ENCODE results near the gene NCS1.
A peak's percentile ranks its signal among the peaks of the same experiment; 100 is the strongest.

The NCS1 gene

GRCh38 chr9:130175355-130175754 is 3.2 kb downstream of the NCS1 start:
- FAIRE-seq (no peak), DNase-seq (ENCODE audit: low spot score) (no peak)

DNA sequence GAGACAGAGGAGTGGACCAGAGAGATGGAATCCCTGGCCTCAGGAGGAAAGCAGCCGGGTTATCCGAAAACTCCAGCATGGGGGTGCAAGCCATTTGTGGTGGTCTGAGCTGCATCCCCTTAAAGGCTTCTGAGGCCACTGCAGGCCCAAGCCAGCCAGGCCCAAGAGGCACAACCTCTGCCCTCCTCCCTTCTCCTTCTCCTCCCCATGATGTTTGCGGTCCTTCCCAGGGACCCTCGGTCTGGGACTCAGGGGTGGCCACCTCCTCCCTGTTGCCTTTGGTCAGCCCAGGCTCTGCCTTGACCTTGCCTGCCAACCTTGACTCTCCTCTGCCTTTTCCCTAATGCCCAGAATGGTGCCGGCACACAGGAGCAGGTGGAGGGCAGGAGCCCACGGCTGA is 4.6 kb downstream of the NCS1 start:
- FAIRE-seq = no peak
- DNase-seq (ENCODE audit: low spot score) = no peak

DNA sequence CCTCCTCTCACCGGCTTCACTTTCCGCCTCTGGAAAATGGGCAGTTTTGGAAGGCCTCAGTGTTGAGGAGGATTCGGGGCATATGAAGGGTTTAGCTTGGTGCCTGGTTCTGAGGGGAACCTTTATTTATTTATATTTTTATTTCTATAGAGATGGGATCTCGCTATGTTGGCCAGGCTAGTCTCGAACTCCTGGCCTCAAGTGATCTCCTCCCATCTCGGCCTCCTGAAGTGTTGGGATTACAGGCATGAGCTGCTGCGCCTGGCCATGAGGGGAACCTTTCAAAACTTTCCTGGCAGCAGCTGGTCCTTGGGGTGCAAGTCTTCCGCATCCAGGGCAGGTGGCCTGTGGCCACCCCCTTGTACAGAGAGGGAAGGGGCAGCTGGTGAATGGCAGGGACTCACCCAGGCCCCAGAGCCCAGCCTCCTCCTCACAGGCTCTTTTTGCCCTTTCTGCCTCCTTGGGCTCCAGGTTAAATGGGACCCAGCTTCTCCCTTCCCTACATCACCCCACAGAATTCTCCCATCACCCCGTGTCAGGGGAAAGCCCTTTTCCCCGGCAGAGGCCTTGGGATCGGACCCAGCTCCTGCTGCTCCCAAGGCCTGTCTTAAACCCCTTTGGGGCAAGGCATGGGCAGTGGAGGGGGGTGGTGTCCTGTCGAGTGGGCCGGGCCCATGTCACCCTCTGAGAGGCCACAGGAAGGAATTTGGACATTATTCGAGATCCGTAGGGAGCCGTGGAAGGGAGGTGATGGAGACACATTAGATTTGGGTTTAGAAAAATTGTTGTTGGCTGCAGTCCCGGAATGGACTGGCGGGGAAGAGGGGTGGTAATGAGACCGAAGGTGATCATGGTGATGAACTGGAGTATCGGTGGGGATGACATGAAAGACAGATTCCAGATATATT is 5.9 kb downstream of the NCS1 start:
- DNase-seq (ENCODE audit: low spot score) (no peak), FAIRE-seq (no peak)

DNA sequence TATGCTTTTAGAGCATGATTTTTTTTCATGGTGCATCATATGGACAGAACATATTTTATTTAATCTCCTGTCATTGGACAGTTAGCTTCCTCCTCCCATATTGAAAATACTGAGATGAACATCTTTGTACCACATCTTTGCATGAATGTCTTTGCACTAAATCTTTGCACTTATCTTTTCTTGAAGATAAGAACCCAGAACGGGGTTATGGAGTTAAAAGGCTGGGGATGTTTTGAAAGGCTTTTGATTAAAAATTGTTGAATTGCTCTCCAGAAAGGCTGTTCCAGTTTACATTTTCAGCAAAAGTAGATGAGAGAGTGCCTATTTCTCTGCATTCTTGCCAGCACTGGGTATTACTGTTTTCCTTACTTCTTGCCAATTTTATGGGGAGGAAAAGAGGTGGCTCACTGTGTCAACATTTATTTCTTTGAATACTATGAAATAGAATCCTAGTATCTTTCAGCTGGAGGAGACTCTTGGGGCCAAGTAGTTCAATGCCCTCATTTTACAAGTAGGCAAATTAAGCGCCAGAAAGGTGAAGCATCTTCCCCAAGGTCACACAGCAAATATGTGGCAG is 7.2 kb downstream of the NCS1 start:
- no peak for DNase-seq (ENCODE audit: low spot score)
- FAIRE-seq = no peak

GRCh38 chr9:130180516-130180915 is 8.3 kb downstream of the NCS1 start:
- FAIRE-seq (no peak), DNase-seq (ENCODE audit: low spot score) (no peak)

- no peak for DNase-seq (ENCODE audit: low spot score)
- no peak for FAIRE-seq
These were observed 9.6 kb downstream of the NCS1 start for GRCh38 chr9:130181678-130182380.

DNA sequence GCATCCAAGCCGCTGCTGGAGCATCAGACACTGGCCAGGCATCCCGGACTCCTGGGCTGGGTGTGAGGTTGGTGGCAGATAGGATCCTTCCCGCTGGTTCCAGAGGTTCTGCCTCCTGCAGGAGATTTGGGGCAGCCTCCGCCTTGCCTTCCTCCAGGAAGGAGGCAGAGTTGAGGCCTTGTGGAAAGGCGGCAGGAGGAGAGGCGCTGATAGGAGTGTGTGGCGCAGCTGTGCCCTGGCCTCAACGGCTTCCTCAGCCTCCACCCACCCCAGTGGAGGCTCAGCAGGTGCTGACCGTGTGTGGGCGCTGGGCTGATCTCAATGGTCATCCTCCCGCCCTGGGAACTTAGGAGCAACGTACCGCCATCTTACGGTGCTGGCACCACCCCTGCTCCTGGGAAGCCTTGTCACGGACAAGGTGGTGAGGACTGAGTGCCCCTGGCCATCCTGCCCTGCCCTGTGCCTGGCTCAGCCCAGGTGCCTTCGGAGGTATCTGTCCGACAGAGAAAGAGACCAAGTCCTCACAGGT is 10.2 kb downstream of the NCS1 start:
- no peak for DNase-seq (ENCODE audit: low spot score)
- FAIRE-seq = no peak

- DNase-seq (ENCODE audit: low spot score) (peak; percentile 80), FAIRE-seq (no peak)
These were observed 11.0 kb downstream of the NCS1 start for GRCh38 chr9:130183133-130183762.

- DNase-seq (ENCODE audit: low spot score) (no peak), FAIRE-seq (no peak)
These were observed 12.8 kb downstream of the NCS1 start for GRCh38 chr9:130185017-130185416.

DNA sequence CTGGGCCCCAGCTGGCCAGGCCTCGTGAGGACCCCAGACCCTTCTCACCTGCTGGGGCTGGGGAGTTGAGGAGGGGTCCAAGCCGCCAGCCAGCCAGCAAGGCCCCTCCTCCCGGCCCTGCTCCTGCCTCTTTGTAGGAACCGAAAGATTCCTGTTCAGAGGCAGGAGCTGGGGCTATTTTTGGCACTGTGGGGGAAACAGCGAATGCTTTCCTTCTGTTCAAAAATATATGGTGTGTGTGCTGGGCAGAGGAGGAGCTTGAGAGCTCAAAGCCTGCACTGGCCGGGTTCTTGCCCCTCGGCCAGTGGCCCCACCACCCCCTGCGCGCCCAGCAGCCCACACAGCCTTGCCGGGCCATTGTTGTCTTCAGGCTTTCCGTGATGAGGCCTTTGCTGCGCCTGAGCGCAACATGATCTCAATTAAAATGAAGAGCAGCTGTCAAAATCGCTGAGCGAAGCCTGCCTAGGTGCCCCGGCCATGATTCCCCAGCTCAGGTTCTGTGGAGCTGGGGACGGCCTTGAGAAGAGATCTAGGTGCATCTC is 13.4 kb downstream of the NCS1 start:
- DNase-seq (ENCODE audit: low spot score) (no peak), FAIRE-seq (no peak)

- no peak for DNase-seq (ENCODE audit: low spot score)
- no peak for FAIRE-seq
These were observed 13.8 kb downstream of the NCS1 start for GRCh38 chr9:130186051-130186450.

- DNase-seq (ENCODE audit: low spot score) = peak; percentile 94
- peak; percentile 80 for FAIRE-seq
These were observed 14.8 kb downstream of the NCS1 start for GRCh38 chr9:130186839-130187522.

DNA sequence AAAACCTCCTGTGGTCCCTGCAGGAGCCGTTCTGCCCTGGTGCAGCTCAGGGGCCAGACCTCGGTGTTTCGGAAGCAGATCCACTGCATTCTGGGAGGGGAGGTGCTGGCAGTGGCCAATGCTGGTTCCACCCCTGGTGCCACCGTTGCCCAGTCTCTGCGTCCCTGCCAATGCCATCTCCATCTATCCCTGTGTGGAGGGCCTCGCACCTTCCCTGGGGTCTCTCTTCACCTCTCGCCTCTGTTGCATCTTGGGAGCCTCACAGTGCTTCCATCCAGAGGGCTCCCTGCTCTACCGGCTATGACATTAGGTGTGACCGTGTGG is 15.3 kb downstream of the NCS1 start:
- DNase-seq (ENCODE audit: low spot score) (no peak), FAIRE-seq (peak; percentile 5)

DNA sequence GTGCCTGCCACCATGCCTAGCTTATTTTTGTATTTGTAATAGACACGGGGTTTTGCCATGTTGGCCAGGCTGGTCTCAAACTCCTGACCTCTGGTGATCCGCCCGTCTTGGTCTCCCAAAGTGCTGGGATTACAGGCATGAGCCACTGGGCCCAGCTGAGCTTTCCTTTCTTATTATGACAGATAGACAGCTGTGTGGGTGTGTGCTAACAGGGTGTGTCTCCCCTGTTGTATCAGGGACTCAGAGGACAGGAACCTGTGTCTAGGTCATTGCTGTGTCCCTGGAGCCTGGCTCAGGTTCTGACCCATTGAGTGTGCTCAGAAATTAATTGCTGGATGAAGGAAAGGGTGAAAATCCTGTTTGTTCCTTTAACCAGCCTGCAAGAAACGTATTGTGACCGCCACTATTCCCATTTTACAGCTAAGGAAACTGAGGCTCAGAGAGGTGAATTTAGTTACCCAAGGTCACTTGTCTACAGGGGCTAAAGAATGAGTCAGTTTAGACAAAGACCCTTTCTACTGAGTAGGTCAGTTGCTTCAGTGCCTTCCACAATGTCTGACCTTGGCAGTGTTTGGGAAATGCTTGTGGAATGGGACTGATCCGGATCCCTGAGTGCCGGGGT is 16.8 kb downstream of the NCS1 start:
- FAIRE-seq = no peak
- no peak for DNase-seq (ENCODE audit: low spot score)

GRCh38 chr9:130189840-130190239 is 17.6 kb downstream of the NCS1 start:
- DNase-seq (ENCODE audit: low spot score) = no peak
- no peak for FAIRE-seq

GRCh38 chr9:130191068-130191748 is 19.0 kb downstream of the NCS1 start:
- DNase-seq (ENCODE audit: low spot score) = no peak
- FAIRE-seq = no peak

DNA sequence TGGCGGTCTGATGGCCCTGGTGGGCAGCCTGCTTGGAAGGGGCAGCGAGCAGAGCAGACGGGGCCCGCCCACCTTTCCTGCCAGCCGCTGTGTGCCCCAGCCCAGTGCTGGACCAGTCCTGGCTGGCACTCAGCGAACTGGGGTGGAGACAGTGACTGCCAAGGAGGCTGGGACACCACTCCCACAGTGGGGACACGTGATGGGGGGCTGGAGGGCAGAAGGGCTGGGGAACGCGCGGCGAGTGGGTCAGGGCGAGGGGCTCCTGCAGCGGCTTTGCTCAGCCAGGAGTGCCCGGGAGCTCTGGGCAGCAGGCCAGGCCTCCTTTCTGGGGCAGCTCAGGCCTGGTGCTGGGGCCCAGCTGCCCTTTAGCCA is 19.5 kb downstream of the NCS1 start:
- FAIRE-seq = no peak
- no peak for DNase-seq (ENCODE audit: low spot score)

DNA sequence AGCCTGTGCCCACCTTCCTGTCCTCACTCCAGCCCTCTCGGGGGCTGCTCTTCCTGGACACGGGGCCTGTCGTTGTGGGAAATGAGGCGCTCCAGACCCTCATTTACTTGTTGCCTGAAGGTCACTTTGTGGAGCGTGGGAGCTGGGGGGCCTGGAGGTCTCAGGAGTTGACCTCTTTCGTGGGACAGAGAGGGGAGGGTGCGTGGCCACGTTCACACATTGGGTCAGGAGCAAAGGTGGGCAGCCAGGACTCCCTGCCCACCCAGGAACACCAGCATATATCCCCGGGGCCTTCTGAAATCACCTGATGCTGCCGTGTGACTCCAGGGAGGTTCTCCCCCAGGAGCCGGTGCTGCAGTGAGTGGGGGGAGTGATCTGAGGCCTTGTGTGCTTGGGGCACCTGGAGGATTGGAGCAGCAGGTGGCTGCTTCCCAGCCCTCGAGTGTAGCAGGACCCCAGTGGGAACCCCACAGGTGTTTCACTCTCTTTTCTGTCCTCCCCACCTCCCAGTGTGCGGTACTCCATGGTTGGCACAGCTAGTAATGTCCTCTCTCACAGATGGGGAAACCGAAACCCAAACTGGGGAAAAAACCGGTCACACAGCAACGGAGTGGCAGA is 20.3 kb downstream of the NCS1 start:
- FAIRE-seq (no peak), DNase-seq (ENCODE audit: low spot score) (no peak)

DNA sequence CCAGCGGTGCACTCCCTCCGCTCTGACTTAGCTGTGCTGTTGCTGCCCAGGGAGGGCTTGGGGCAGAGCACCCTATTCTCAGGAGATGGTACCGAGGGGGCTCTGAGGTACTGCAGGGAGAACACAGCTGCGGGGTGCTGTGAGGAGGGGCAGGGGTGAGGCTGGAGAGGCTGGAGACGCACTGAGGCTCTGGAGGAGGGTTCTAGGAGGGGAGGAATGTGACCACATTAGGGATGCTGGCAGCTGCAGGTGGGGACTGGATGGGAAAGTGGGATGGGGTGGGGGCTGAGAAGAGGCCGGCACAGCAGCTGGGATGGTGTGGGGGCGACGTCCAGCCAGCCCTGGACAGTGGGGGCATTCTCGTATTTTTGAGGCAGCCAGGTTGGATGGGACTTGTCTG is 20.9 kb downstream of the NCS1 start:
- DNase-seq (ENCODE audit: low spot score) = no peak
- FAIRE-seq = no peak

All from urothelium cell line (cell line).